Peyer's patch (tissue), 4 donors: Measurements from ENCODE around the gene TMEM256. TPM values are rescaled to one million over a fixed set of nuclear protein-coding genes. Genes with fewer than 3 reads are reported as not detected.

Experiments used
- DNase-seq, 3 donors: peaks; one replicate each; pipeline ENCODE4 v3.0.0-alpha.2; 2017 to 2019
- H3K27ac ChIP-seq, 4 donors: fragments of 200-600 bp; sonication (generic); one replicate each; pipeline ENCODE4 v1.5.1; 2016 to 2019
- H3K27me3 ChIP-seq, 2 donors: fragments of 200-600 bp; sonication (generic); one replicate each; pipeline ENCODE4 v1.5.1; 2019
- H3K36me3 ChIP-seq, 3 donors: fragments of 200-600 bp; sonication (generic); one replicate each; pipeline ENCODE4 v1.5.1; 2016 to 2019
- H3K4me1 ChIP-seq, 4 donors: fragments of 200-600 bp; sonication (generic); one replicate each; pipeline ENCODE4 v1.5.1; 2016 to 2019
- H3K4me3 ChIP-seq, 4 donors: fragments of 200-600 bp; sonication (generic); 1 replicate in 3 of 4; 2 replicates in 1 of 4; pipeline ENCODE4 v1.5.1; 2016 to 2019; ENCODE audit warnings: mild to moderate bottlenecking in 1 of 4
- H3K9me3 ChIP-seq, 4 donors: fragments of 200-600 bp; sonication (generic); one replicate each; pipeline ENCODE4 v1.5.1; 2016 to 2019; ENCODE audit warnings: mild to moderate bottlenecking in 1 of 4
- POLR2A ChIP-seq, 2 donors: fragments of 450-650 bp; IDR thresholded peaks; one replicate each; pipeline ENCODE4 v1.5.1; 2017; ENCODE audit warnings: antibody characterized with exemption in 2 of 2, mild to moderate bottlenecking in 2 of 2, moderate library complexity in 2 of 2
- total RNA-seq, 4 donors: library from RNA; depleted of rRNA; stranded (reverse); fragments of >200 nt; gene quantifications; one replicate each; pipeline ENCODE4 v1.1.0, GENCODE V29; 2016
- TF ChIP-seq, protein P1 (sequence below), 6 experiments: fragments of 450-650 bp in 4 of 6; fragments of 200-600 bp in 2 of 6; sonication (generic) in 1 of 6; IDR thresholded peaks; one replicate each; pipeline ENCODE4 v1.5.1; 2017 to 2019; ENCODE audit warnings: antibody characterized with exemption in 6 of 6, mild to moderate bottlenecking in 3 of 6, moderate library complexity in 1 of 6

TMEM256 gene
- total RNA-seq, 4 donors from 2014 or later = 37.1 to 334 (median 126) TPM

DNA sequence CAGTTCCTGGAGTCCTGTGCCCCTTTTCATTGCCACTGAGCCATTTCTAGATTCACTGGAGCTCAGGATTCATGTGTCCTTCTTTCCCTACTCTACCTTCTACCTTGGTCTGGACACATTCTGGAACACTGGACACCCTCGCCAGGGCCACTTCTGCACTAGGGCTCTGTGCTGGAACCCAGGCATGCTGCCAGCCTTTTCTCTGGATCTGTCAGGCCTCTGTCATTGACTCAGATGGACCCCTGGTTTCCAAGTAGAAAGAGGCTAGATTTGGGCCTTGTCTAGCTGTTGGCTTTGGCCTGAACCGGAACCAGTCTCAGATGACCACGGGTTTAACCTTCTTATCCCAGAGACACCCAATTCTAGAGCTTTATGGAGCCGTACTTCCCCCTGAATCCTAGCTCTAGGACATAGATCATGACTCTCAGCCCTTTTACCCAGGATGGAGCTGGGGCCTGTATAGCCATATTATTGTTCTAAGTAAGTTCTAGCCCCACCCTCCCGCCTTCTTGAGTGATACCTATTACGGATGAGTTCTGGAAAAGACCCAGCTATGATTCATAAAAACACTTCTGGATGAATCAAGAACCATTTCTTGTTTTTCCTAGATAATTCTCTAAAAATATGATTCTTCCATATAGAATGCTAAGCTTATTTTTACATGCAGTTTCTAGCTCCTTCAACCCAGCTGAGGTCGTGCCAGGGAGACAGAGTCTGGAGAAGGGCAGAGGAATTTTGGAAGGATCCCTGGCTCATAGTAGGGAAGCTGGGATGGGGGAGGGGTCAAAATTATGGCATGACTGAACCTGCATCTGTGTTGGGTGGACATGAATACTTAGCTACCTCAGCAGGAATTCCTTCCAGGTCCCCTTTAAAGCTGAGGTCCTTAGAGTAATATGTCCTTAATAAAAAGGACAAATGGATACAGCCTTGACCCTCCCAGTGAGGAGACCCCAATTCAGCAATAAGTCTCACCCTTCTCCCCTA lies 39.9 kb upstream of the TMEM256 start:
- no peak overlapping the region for H3K27ac ChIP-seq
- H3K27me3 ChIP-seq = peaks cover 0 to 27% of the 10 kb centered on the region in 2 donors

DNA sequence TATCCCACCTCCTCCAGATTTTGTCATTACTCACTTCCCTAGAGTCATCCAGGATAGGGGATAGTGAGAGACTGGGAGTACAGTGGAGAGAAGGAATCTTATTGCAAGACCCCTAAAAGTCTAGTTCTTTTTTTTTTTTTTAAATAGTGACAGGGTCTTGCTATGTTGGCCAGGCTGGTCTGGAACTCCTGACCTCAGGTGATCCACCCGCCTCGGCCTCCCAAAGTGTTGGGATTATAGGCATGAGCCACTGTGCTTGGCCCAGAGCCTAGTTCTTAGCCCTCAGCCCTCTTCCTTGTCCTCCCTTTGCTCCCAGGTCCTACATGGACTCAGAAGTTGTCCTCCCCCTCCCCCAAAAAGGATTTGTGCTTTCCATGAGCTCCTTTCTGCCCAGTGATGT lies 38.2 kb upstream of the TMEM256 start:
- no peak for TF ChIP-seq POLR2A (IDR thresholded peaks at IDR 0.05)
- TF ChIP-seq, protein P1, sequence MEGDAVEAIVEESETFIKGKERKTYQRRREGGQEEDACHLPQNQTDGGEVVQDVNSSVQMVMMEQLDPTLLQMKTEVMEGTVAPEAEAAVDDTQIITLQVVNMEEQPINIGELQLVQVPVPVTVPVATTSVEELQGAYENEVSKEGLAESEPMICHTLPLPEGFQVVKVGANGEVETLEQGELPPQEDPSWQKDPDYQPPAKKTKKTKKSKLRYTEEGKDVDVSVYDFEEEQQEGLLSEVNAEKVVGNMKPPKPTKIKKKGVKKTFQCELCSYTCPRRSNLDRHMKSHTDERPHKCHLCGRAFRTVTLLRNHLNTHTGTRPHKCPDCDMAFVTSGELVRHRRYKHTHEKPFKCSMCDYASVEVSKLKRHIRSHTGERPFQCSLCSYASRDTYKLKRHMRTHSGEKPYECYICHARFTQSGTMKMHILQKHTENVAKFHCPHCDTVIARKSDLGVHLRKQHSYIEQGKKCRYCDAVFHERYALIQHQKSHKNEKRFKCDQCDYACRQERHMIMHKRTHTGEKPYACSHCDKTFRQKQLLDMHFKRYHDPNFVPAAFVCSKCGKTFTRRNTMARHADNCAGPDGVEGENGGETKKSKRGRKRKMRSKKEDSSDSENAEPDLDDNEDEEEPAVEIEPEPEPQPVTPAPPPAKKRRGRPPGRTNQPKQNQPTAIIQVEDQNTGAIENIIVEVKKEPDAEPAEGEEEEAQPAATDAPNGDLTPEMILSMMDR (IDR thresholded peaks at IDR 0.05) = no peak
- Histone ChIP-seq H3K27me3 (peaks cover 0 to 24% of the 10 kb centered on the region in 2 donors), H3K36me3 (no peaks in the 10 kb centered on the region), H3K9me3 (no peaks in the 10 kb centered on the region), H3K27ac (no peak overlapping the region), H3K4me3 (no peak overlapping the region), H3K4me1 (peaks cover 8 to 44% (median 30%) of the 10 kb centered on the region in 4 donors)
- no peak for DNase-seq

More for the DNA sequence above, 39.9 kb upstream of the TMEM256 start:
- DNase-seq = no peak
- no peaks in the 10 kb centered on the region for H3K36me3 ChIP-seq
- peaks cover 4 to 30% (median 23%) of the 10 kb centered on the region in 4 donors for H3K4me1 ChIP-seq
- no peak overlapping the region for H3K4me3 ChIP-seq
- no peaks in the 10 kb centered on the region for H3K9me3 ChIP-seq
- TF ChIP-seq, protein P1 (IDR thresholded peaks at IDR 0.05) = no peak
- TF ChIP-seq POLR2A (IDR thresholded peaks at IDR 0.05) = no peak

DNA sequence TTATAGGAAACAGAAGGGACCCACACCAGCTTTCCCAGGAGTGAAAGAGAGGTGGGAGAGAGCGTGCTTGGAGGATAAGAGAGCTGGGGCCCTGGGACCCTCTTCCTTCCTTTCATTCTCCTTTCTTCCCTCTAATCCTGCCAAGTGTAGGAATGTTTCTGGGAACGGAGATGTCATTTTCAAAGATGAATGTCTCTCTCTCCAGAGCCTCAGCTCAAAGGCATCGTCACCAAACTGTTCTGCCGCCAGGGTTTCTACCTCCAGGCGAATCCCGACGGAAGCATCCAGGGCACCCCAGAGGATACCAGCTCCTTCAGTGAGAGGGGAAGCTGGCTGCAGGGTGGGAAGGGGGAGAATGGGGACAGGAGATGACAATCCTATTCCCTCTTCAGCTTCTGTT lies 37.4 kb upstream of the TMEM256 start:
- no peak overlapping the region for H3K27ac ChIP-seq
- H3K4me3 ChIP-seq = no peak overlapping the region
- H3K4me1 ChIP-seq = peaks cover 8 to 47% (median 37%) of the 10 kb centered on the region in 4 donors
- H3K27me3 ChIP-seq = peaks cover 0 to 19% of the 10 kb centered on the region in 2 donors
- no peaks in the 10 kb centered on the region for H3K36me3 ChIP-seq
- TF ChIP-seq, protein P1 (IDR thresholded peaks at IDR 0.05) = no peak
- TF ChIP-seq POLR2A (IDR thresholded peaks at IDR 0.05) = no peak
- no peak for DNase-seq
- H3K9me3 ChIP-seq = no peaks in the 10 kb centered on the region

DNA sequence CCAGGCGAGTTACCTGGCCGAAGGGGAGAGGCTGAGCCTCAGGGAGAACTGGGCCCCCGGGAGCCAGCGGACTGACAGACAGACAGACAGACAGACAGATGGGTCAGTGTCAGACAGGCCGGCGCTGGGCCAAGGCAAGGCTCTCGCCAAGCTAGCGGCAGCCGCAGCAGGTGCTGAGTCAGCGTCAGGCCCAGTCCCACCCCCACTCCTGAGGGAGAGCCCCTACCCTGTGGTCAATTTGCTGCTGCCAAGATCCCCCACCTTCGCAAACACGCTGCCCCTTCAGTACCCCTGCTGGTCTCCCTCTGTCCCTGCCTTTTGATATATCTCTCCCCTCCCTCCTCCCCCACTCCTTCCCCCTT lies 36.9 kb upstream of the TMEM256 start:
- TF ChIP-seq, protein P1 (IDR thresholded peaks at IDR 0.05) = no peak
- no peak for TF ChIP-seq POLR2A (IDR thresholded peaks at IDR 0.05)
- H3K27ac ChIP-seq = peak overlapping the region in 1 of 4 donors; percentile 42
- no peak for DNase-seq
- H3K27me3 ChIP-seq = peaks cover 0 to 19% of the 10 kb centered on the region in 2 donors
- H3K4me3 ChIP-seq = peak overlapping the region in 1 of 4 donors; percentile 37
- H3K9me3 ChIP-seq = no peaks in the 10 kb centered on the region
- H3K4me1 ChIP-seq = peaks cover 8 to 51% (median 38%) of the 10 kb centered on the region in 4 donors
- no peaks in the 10 kb centered on the region for H3K36me3 ChIP-seq

DNA sequence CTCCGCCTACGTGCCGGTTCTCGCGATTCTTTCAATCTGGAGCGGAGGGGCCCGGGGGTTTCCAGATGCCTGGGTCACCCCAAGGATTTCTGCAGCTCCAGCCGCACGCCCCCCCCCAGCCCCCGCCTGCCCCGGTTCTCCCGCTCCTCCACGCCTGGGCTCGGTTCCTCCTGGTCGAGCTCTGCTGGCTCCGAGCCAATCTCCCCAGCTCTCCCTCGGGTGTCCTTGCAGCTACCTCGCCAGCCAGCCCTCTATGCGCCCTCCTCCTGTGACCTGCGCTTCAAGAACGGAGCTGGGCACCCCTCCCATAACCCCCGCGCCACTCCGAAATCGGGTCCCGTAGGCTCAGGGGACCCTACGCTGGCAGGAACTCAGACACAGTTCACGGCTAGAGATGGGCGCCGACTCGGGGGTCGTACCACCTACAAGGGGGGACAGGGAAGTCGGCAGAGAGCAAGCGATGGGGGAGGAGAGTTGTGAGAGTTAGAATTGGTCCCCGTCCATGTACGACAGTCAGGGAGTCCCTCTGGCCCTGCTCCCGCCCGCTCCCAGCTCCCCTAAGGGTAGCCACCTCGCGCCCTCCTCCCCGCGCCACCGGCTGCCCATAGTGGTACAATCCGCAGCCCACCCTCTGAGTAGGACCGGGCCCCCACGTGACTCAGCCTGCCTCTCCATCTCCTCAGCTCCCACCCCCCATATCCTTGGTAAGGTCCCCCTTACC lies 36.4 kb upstream of the TMEM256 start:
- peaks cover 0 to 19% of the 10 kb centered on the region in 2 donors for H3K27me3 ChIP-seq
- H3K36me3 ChIP-seq = no peaks in the 10 kb centered on the region
- H3K9me3 ChIP-seq = no peaks in the 10 kb centered on the region
- TF ChIP-seq, protein P1 (IDR thresholded peaks at IDR 0.05) = no peak
- no peak for TF ChIP-seq POLR2A (IDR thresholded peaks at IDR 0.05)
- H3K27ac ChIP-seq = peak overlapping the region in 1 of 4 donors; percentile 42
- peaks cover 8 to 53% (median 35%) of the 10 kb centered on the region in 4 donors for H3K4me1 ChIP-seq
- peak overlapping the region; percentile 3 to 43 (median 40) for H3K4me3 ChIP-seq
- peak in 2 of 3 donors; percentile 38 to 74 for DNase-seq
